Measurements from ENCODE around the gene MPO. TPM values are rescaled to one million over a fixed set of nuclear protein-coding genes. Genes with fewer than 3 reads are reported as not detected.

Gene MPO
- total and polyA plus RNA-seq, 2 of the 8 experiments (the other 6 are each of a cell fraction or from before 2014, with no cell fraction given): 0.06 to 0.74 TPM

DNA sequence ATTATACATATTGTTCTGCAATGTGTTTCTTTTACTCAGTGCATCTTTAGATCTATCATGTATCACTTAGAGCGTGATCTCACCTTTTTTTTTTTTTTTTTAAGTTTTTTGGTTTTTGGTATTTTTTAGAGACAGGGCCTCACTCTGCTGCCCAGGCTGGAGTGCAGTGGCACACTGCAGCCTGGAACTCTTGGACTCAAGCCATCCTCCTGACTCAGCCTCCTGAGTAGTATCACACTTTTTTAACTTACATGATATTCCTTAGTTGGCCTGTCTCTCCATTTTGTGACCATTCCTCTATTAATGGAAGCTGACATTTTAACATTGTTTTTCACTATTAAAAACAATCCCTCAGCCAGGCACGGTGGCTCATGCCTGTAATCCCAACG, 4.7 kb upstream of the MPO start (continued):
- TF ChIP-seq, protein P1, sequence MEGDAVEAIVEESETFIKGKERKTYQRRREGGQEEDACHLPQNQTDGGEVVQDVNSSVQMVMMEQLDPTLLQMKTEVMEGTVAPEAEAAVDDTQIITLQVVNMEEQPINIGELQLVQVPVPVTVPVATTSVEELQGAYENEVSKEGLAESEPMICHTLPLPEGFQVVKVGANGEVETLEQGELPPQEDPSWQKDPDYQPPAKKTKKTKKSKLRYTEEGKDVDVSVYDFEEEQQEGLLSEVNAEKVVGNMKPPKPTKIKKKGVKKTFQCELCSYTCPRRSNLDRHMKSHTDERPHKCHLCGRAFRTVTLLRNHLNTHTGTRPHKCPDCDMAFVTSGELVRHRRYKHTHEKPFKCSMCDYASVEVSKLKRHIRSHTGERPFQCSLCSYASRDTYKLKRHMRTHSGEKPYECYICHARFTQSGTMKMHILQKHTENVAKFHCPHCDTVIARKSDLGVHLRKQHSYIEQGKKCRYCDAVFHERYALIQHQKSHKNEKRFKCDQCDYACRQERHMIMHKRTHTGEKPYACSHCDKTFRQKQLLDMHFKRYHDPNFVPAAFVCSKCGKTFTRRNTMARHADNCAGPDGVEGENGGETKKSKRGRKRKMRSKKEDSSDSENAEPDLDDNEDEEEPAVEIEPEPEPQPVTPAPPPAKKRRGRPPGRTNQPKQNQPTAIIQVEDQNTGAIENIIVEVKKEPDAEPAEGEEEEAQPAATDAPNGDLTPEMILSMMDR (IDR thresholded peaks at IDR 0.05; ENCODE audit: control extremely low read depth in 1 of 3, insufficient read depth in 1 of 3, low read depth in 1 of 3, low read length in 3 of 3): no peak
- TF ChIP-seq RXRA (IDR thresholded peaks at IDR 0.05; ENCODE audit: insufficient read depth, low read depth, low read length): no peak
- no peak for TF ChIP-seq ASH2L (IDR thresholded peaks at IDR 0.05; ENCODE audit: low read length)
- no peak for TF ChIP-seq POLR2A (IDR thresholded peaks at IDR 0.05; ENCODE audit: control extremely low read depth in 1 of 2, low read depth in 2 of 2, low read length in 2 of 2)
- TF ChIP-seq BCL11A (IDR thresholded peaks at IDR 0.05; ENCODE audit: low read depth in 2 of 2, low read length in 2 of 2): no peak
- TF ChIP-seq NRF1 (IDR thresholded peaks at IDR 0.05; ENCODE audit: low read depth, low read length): no peak
- no peak for TF ChIP-seq SUZ12 (IDR thresholded peaks at IDR 0.05; ENCODE audit: low read length)
- TF ChIP-seq, protein P2, sequence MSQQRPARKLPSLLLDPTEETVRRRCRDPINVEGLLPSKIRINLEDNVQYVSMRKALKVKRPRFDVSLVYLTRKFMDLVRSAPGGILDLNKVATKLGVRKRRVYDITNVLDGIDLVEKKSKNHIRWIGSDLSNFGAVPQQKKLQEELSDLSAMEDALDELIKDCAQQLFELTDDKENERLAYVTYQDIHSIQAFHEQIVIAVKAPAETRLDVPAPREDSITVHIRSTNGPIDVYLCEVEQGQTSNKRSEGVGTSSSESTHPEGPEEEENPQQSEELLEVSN (IDR thresholded peaks at IDR 0.05): no peak
- TF ChIP-seq TAF1 (IDR thresholded peaks at IDR 0.05; ENCODE audit: low read depth, low read length): no peak
- TF ChIP-seq CHD1 (IDR thresholded peaks at IDR 0.05; ENCODE audit: low read depth, low read length): no peak
- no peak for TF ChIP-seq TBP (IDR thresholded peaks at IDR 0.05; ENCODE audit: low read depth, low read length)
